ENCODE results near the gene MFN2. TPM values are rescaled to one million over a fixed set of nuclear protein-coding genes. Genes with fewer than 3 reads are reported as not detected.

MFN2 gene
- polyA plus RNA-seq, 1 donor = 72.6 TPM

- Histone ChIP-seq H3K4me1 (ENCODE audit: control insufficient read depth, insufficient read depth, low read length) (peaks cover 47% of the 10 kb centered on the region), H3K27ac (ENCODE audit: low read length) (peak overlapping the region; percentile 94), H3K9me3 (ENCODE audit: control insufficient read depth, low read depth, low read length) (no peaks in the 10 kb centered on the region), H3K4me3 (ENCODE audit: low read length) (peak overlapping the region; percentile 23), H3K27me3 (ENCODE audit: control insufficient read depth, insufficient read depth, low read length) (no peaks in the 10 kb centered on the region), H3K36me3 (ENCODE audit: control insufficient read depth, insufficient read depth, low read length) (peaks cover 19% of the 10 kb centered on the region)
- no CpG with 5 or more reads among the region's 29 CpGs for WGBS (ENCODE audit: insufficient coverage, low lambda C conversion rate)
- no peak for DNase-seq
Observed at GRCh38 chr1:11979028-11979850, 1.0 kb upstream of the MFN2 start.

- DNase-seq = no peak
- Histone ChIP-seq H3K9me3 (ENCODE audit: control insufficient read depth, low read depth, low read length) (no peaks in the 10 kb centered on the region), H3K4me1 (ENCODE audit: control insufficient read depth, insufficient read depth, low read length) (peaks cover 56% of the 10 kb centered on the region), H3K4me3 (ENCODE audit: low read length) (peak overlapping the region; percentile 94), H3K36me3 (ENCODE audit: control insufficient read depth, insufficient read depth, low read length) (peaks cover 11% of the 10 kb centered on the region), H3K27me3 (ENCODE audit: control insufficient read depth, insufficient read depth, low read length) (no peaks in the 10 kb centered on the region), H3K27ac (ENCODE audit: low read length) (peak overlapping the region; percentile 94)
- WGBS (ENCODE audit: insufficient coverage, low lambda C conversion rate) = no CpG with 5 or more reads among the region's 12 CpGs
Observed at GRCh38 chr1:11980676-11980972, 380 bp downstream of the MFN2 start.

GRCh38 chr1:11981378-11982009 lies 1.2 kb downstream of the MFN2 start:
- no CpG with 5 or more reads among the region's 13 CpGs for WGBS (ENCODE audit: insufficient coverage, low lambda C conversion rate)
- Histone ChIP-seq H3K27ac (ENCODE audit: low read length) (peak overlapping the region; percentile 9), H3K4me3 (ENCODE audit: low read length) (peak overlapping the region; percentile 94), H3K36me3 (ENCODE audit: control insufficient read depth, insufficient read depth, low read length) (peaks cover 18% of the 10 kb centered on the region), H3K4me1 (ENCODE audit: control insufficient read depth, insufficient read depth, low read length) (peaks cover 63% of the 10 kb centered on the region), H3K27me3 (ENCODE audit: control insufficient read depth, insufficient read depth, low read length) (no peaks in the 10 kb centered on the region), H3K9me3 (ENCODE audit: control insufficient read depth, low read depth, low read length) (no peaks in the 10 kb centered on the region)
- no peak for DNase-seq

- Histone ChIP-seq H3K27me3 (ENCODE audit: control insufficient read depth, insufficient read depth, low read length) (no peaks in the 10 kb centered on the region), H3K4me1 (ENCODE audit: control insufficient read depth, insufficient read depth, low read length) (peaks cover 63% of the 10 kb centered on the region), H3K27ac (ENCODE audit: low read length) (peak overlapping the region; percentile 95), H3K36me3 (ENCODE audit: control insufficient read depth, insufficient read depth, low read length) (peaks cover 18% of the 10 kb centered on the region), H3K4me3 (ENCODE audit: low read length) (no peak overlapping the region), H3K9me3 (ENCODE audit: control insufficient read depth, low read depth, low read length) (no peaks in the 10 kb centered on the region)
- no peak for DNase-seq
- no CpG with 5 or more reads among the region's 3 CpGs for WGBS (ENCODE audit: insufficient coverage, low lambda C conversion rate)
Observed at GRCh38 chr1:11982010-11982392, 1.8 kb downstream of the MFN2 start.

GRCh38 chr1:11984121-11984520 lies 3.9 kb downstream of the MFN2 start:
- H3K9me3 ChIP-seq (ENCODE audit: control insufficient read depth, low read depth, low read length) = no peaks in the 10 kb centered on the region
- no peak overlapping the region for H3K4me3 ChIP-seq (ENCODE audit: low read length)
- peak; percentile 76 to 93 for DNase-seq
- peaks cover 30% of the 10 kb centered on the region for H3K36me3 ChIP-seq (ENCODE audit: control insufficient read depth, insufficient read depth, low read length)
- peak overlapping the region; percentile 95 for H3K27ac ChIP-seq (ENCODE audit: low read length)
- no CpG with 5 or more reads among the region's 5 CpGs for WGBS (ENCODE audit: insufficient coverage, low lambda C conversion rate)
- no peaks in the 10 kb centered on the region for H3K27me3 ChIP-seq (ENCODE audit: control insufficient read depth, insufficient read depth, low read length)
- peaks cover 50% of the 10 kb centered on the region for H3K4me1 ChIP-seq (ENCODE audit: control insufficient read depth, insufficient read depth, low read length)

GRCh38 chr1:11984576-11984975 lies 4.3 kb downstream of the MFN2 start:
- Histone ChIP-seq H3K27me3 (ENCODE audit: control insufficient read depth, insufficient read depth, low read length) (no peaks in the 10 kb centered on the region), H3K36me3 (ENCODE audit: control insufficient read depth, insufficient read depth, low read length) (peaks cover 34% of the 10 kb centered on the region), H3K27ac (ENCODE audit: low read length) (peak overlapping the region; percentile 95), H3K4me1 (ENCODE audit: control insufficient read depth, insufficient read depth, low read length) (peaks cover 45% of the 10 kb centered on the region), H3K9me3 (ENCODE audit: control insufficient read depth, low read depth, low read length) (no peaks in the 10 kb centered on the region), H3K4me3 (ENCODE audit: low read length) (no peak overlapping the region)
- WGBS (ENCODE audit: insufficient coverage, low lambda C conversion rate) = no CpG with 5 or more reads among the region's 6 CpGs
- peak; percentile 93 to 98 for DNase-seq

GRCh38 chr1:11985171-11985570 lies 4.9 kb downstream of the MFN2 start:
- DNase-seq = no peak
- H3K36me3 ChIP-seq (ENCODE audit: control insufficient read depth, insufficient read depth, low read length) = peaks cover 40% of the 10 kb centered on the region
- WGBS (ENCODE audit: insufficient coverage, low lambda C conversion rate) = no CpG with 5 or more reads among the region's 3 CpGs
- H3K27ac ChIP-seq (ENCODE audit: low read length) = peak overlapping the region; percentile 95
- no peak overlapping the region for H3K4me3 ChIP-seq (ENCODE audit: low read length)
- H3K9me3 ChIP-seq (ENCODE audit: control insufficient read depth, low read depth, low read length) = no peaks in the 10 kb centered on the region
- peaks cover 43% of the 10 kb centered on the region for H3K4me1 ChIP-seq (ENCODE audit: control insufficient read depth, insufficient read depth, low read length)
- H3K27me3 ChIP-seq (ENCODE audit: control insufficient read depth, insufficient read depth, low read length) = no peaks in the 10 kb centered on the region

DNA sequence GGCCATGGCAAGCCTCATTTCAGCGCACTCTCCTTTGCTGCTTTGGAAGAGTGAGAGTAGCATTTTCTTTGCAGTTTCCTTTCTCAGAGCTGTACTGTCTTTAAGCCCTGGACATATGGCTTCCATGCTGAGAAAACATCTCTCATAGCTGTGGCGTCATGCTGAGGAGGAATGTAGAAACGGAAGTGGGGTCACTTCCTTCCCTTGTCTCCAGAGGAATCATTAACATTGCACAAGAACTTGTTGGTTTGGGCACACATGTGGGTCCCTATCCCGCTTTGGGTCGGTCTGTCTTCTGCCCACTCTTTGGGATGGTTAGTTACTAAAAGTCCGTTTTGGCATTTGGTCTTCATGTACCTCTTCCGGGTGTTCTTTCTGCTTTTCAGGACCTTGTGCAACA lies 5.6 kb downstream of the MFN2 start:
- DNase-seq = peak in 1 of 2 donors; percentile 29
- H3K9me3 ChIP-seq (ENCODE audit: control insufficient read depth, low read depth, low read length) = no peaks in the 10 kb centered on the region
- H3K27ac ChIP-seq (ENCODE audit: low read length) = peak overlapping the region; percentile 95
- no CpG with 5 or more reads among the region's 7 CpGs for WGBS (ENCODE audit: insufficient coverage, low lambda C conversion rate)
- H3K27me3 ChIP-seq (ENCODE audit: control insufficient read depth, insufficient read depth, low read length) = no peaks in the 10 kb centered on the region
- no peak overlapping the region for H3K4me3 ChIP-seq (ENCODE audit: low read length)
- H3K4me1 ChIP-seq (ENCODE audit: control insufficient read depth, insufficient read depth, low read length) = peaks cover 43% of the 10 kb centered on the region
- peaks cover 47% of the 10 kb centered on the region for H3K36me3 ChIP-seq (ENCODE audit: control insufficient read depth, insufficient read depth, low read length)

DNA sequence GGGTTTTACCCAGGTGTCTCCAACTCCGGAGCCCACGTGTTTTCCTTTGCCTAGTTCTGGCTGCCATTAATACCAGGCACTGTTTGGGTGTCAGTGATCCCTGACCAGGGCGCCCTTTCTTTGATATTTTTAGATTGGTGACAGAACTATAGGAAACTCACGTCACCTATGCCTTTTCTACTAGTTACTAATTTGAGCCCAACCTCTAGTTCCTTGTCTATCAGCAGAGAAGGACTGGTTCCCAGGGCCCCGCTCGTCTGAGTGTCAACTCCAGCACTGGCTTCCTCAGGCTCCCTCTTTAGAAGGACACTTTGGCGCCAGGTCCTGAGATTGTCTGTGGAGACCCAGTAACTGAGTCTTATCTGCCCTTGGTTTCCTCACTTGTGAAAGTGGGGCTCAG lies 9.4 kb downstream of the MFN2 start:
- Histone ChIP-seq H3K27ac (ENCODE audit: low read length) (no peak overlapping the region), H3K36me3 (ENCODE audit: control insufficient read depth, insufficient read depth, low read length) (peaks cover 61% of the 10 kb centered on the region), H3K27me3 (ENCODE audit: control insufficient read depth, insufficient read depth, low read length) (no peaks in the 10 kb centered on the region), H3K4me1 (ENCODE audit: control insufficient read depth, insufficient read depth, low read length) (peaks cover 15% of the 10 kb centered on the region), H3K4me3 (ENCODE audit: low read length) (no peak overlapping the region), H3K9me3 (ENCODE audit: control insufficient read depth, low read depth, low read length) (no peaks in the 10 kb centered on the region)
- no peak for DNase-seq
- WGBS (ENCODE audit: insufficient coverage, low lambda C conversion rate) = 100% methylated on average over 1 of the region's 7 CpGs

DNA sequence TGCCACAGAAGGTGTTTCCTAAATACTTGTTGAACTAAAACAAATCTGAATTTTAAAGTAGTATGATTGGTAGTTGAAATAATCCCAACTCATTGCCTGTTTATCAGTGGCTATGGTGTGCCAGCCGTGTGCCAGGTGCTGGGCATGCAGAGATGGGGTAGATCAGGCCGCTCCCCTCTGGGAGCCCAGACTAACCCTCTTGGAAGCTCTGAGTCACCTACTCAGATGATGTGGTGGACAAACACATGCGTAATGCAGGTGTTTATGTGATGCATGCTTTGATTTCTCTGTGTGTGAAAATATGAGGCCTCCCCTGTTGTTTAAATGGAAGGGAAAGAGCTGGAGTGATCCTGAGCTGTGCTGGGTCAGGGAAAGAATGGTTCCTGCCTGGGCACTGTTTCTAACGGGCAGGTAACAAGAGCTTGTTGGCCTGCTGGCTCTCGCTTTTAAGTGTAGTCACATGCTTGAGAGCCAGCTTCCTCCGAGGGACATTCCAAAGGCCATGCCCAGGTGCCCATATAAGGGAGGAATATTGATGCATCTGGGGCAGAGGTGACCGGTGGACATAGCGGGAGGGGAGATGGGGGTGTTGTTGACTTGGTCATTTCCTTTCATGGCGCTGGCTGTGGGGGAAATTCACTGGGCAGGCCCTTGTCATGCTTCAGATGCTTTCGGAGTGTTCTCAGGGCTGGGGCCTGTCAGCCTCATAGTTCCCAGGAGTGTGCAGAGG lies 10.2 kb downstream of the MFN2 start:
- WGBS (ENCODE audit: insufficient coverage, low lambda C conversion rate) = no CpG with 5 or more reads among the region's 10 CpGs

More for the DNA sequence above, 10.2 kb downstream of the MFN2 start:
- no peak for DNase-seq
- Histone ChIP-seq H3K4me3 (ENCODE audit: low read length) (no peak overlapping the region), H3K4me1 (ENCODE audit: control insufficient read depth, insufficient read depth, low read length) (peaks cover 8% of the 10 kb centered on the region), H3K36me3 (ENCODE audit: control insufficient read depth, insufficient read depth, low read length) (peaks cover 67% of the 10 kb centered on the region), H3K9me3 (ENCODE audit: control insufficient read depth, low read depth, low read length) (no peaks in the 10 kb centered on the region), H3K27me3 (ENCODE audit: control insufficient read depth, insufficient read depth, low read length) (no peaks in the 10 kb centered on the region), H3K27ac (ENCODE audit: low read length) (no peak overlapping the region)
